Memory B cell (primary cell): ENCODE measurements around the gene SNPH.
A peak's percentile ranks its signal among the peaks of the same experiment; 100 is the strongest.

Experiments used
- ATAC-seq: fragments of 150-1000 bp; cut with Tn5 transposase; 2 replicates; pipeline ENCODE4 v1.10.0; 2021; ENCODE audit warnings: low read depth, mild to moderate bottlenecking, moderate library complexity
- DNase-seq, 2 donors: peaks; one replicate each; pipeline ENCODE4 v3.0.0; 2022; ENCODE audit warnings: low spot score in 2 of 2
- H3K27ac Mint-ChIP-seq: one replicate; pipeline ENCODE4 v1.8.0; 2022; ENCODE audit warnings: mild to moderate bottlenecking, moderate library complexity, mixed read lengths
- H3K27me3 Mint-ChIP-seq: one replicate; pipeline ENCODE4 v1.8.0; 2022; ENCODE audit warnings: mixed read lengths
- H3K36me3 Mint-ChIP-seq: one replicate; pipeline ENCODE4 v1.8.0; 2022; ENCODE audit warnings: mild to moderate bottlenecking, mixed read lengths
- H3K4me1 Mint-ChIP-seq: one replicate; pipeline ENCODE4 v1.8.0; 2022; ENCODE audit warnings: mixed read lengths
- H3K4me3 Mint-ChIP-seq: one replicate; pipeline ENCODE4 v1.8.0; 2022; ENCODE audit warnings: mild to moderate bottlenecking, moderate library complexity, mixed read lengths
- H3K9me3 Mint-ChIP-seq: one replicate; pipeline ENCODE4 v1.8.0; 2022; ENCODE audit warnings: mixed read lengths

The SNPH gene

DNA sequence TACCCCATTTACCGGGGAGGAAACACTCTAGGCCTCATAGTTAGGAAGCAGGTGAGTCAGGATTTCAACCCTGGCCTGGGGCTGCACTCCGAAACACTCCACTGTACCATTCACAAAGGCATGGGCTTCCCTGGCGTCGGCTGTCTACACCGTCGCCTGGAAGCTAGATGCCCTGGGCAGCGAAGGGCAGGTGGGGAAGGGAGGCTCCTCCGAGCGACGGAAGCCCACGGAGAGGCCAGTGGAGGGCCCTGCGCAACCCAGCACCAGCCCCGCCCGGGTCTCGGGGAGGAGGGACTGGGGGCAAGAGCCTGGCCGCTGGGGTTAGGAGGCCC is 46.8 kb downstream of the SNPH start:
- Mint-ChIP-seq H3K36me3 (no peaks in the 10 kb centered on the region), H3K27ac (no peak overlapping the region), H3K4me3 (no peak overlapping the region), H3K4me1 (peaks cover 6% of the 10 kb centered on the region), H3K9me3 (no peaks in the 10 kb centered on the region), H3K27me3 (peaks cover 1% of the 10 kb centered on the region)
- no peak for ATAC-seq
- no peak for DNase-seq

GRCh38 chr20:1313236-1313964 is 47.3 kb downstream of the SNPH start:
- ATAC-seq: peak; percentile 73
- Mint-ChIP-seq H3K4me1 (peaks cover 6% of the 10 kb centered on the region), H3K9me3 (no peaks in the 10 kb centered on the region)

GRCh38 chr20:1315804-1316203 is 49.7 kb downstream of the SNPH start:
- ATAC-seq: no peak
- H3K36me3 Mint-ChIP-seq: no peaks in the 10 kb centered on the region
- H3K4me3 Mint-ChIP-seq: no peak overlapping the region
- no peak for DNase-seq
- no peaks in the 10 kb centered on the region for H3K9me3 Mint-ChIP-seq
- peaks cover 6% of the 10 kb centered on the region for H3K4me1 Mint-ChIP-seq
- peaks cover 1% of the 10 kb centered on the region for H3K27me3 Mint-ChIP-seq
- no peak overlapping the region for H3K27ac Mint-ChIP-seq

More at GRCh38 chr20:1313236-1313964, 47.3 kb downstream of the SNPH start:
- Mint-ChIP-seq H3K4me3 (no peak overlapping the region), H3K27me3 (peaks cover 1% of the 10 kb centered on the region), H3K36me3 (no peaks in the 10 kb centered on the region), H3K27ac (no peak overlapping the region)
- DNase-seq: peak; percentile 60 to 72

DNA sequence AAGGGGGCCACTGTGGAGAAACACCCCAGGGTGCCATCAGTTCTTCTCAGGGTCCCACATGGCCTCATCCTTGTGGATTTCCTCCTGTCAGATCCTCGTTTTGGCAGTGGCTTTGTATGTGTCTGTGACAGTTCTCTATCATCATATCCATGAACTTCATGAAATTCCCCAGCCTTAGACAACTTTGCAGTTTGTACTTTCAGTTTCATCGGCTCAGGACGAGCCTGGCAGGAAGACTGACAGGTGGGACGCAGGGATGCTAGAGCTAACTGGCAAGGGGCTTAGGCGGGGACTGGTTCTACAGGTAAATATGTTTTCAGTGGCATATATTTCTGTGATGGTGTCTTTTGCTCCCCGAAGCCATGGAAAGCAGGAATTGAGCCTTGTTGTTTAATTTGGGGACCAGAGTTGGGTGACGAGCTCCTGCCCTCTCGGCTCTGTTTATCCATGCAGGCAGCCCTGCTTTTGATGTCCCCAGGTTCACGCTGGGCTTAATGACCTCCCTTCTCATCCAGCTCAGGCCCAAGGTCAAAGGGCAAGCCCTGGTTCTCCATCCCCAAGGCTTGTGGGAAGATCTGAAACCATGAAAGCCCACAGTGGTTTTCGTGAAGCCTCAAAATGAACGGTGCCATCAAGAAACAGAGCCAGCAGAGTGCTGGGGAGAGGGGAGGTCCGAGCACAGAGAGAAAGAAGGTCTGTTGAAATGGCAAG is 51.6 kb downstream of the SNPH start:
- ATAC-seq: no peak
- Mint-ChIP-seq H3K36me3 (no peaks in the 10 kb centered on the region), H3K9me3 (no peaks in the 10 kb centered on the region), H3K4me1 (peaks cover 2% of the 10 kb centered on the region), H3K27me3 (peaks cover 1% of the 10 kb centered on the region), H3K27ac (peak overlapping the region; percentile 17), H3K4me3 (no peak overlapping the region)
- no peak for DNase-seq

DNA sequence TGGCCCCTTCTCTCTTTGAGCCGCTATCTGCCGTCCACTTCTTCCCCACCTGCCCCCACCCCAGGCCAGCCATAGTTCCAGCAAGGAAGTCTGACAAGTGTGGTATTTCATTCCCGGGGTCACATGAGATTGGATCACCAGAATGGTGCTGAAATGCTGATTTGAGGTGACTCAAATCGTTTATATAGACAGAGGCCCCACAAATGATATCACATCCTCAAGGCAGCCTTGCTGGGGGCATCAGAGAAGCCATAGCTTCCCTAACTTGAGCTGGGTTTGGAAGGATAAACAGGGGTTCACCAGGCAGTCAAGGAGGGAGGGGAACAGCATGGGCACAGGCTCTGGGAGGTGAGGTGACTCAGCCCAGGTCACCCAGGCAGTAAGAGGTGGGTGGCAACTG is 53.0 kb downstream of the SNPH start:
- no peak for ATAC-seq
- Mint-ChIP-seq H3K4me3 (no peak overlapping the region), H3K4me1 (no peaks in the 10 kb centered on the region), H3K27ac (no peak overlapping the region), H3K36me3 (no peaks in the 10 kb centered on the region), H3K27me3 (no peaks in the 10 kb centered on the region), H3K9me3 (no peaks in the 10 kb centered on the region)
- DNase-seq: no peak

DNA sequence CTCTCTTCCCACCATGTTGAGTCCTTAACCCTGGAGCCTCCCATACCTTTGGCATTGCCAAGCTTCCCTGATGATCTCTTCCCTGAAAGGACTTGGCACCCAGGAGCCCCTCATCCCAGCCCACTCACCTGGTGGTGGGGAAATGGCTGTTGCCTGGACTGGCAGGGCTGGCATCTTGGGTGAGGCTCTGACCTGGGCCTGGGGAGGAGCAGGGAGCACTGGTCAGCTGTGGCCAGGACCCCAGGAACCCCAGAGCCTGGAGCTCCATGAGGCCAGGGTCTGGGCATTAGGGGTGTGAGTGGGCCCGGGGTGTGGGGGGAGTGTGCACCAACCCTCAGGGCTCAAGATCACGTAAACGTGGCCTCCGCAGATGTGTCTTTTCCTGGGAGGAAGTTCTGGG is 53.4 kb downstream of the SNPH start:
- H3K4me3 Mint-ChIP-seq: no peak overlapping the region
- ATAC-seq (no peak), DNase-seq (no peak)
- no peak overlapping the region for H3K27ac Mint-ChIP-seq
- no peaks in the 10 kb centered on the region for H3K4me1 Mint-ChIP-seq
- no peaks in the 10 kb centered on the region for H3K27me3 Mint-ChIP-seq
- no peaks in the 10 kb centered on the region for H3K36me3 Mint-ChIP-seq
- H3K9me3 Mint-ChIP-seq: no peaks in the 10 kb centered on the region

DNA sequence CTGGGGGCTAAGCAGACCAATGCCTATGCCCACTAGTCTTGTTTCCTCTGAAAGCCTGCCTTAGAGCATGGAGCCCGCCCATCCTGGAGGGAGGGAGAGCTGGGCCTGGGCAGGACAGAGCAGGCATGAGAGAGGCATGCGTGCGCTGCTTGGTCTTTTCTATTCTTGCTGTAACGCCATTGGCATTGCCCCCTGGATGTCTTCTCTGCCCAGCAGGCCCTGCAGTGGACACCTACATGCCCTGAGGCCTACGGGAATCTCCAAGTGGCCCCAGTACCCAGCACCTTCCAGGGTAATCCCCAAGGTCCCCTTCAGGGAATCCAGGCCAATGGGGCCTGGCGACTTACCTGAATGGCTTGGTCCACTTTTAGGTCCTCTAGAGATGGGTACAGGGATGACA is 53.9 kb downstream of the SNPH start:
- Mint-ChIP-seq H3K9me3 (no peaks in the 10 kb centered on the region), H3K27me3 (no peaks in the 10 kb centered on the region), H3K4me1 (no peaks in the 10 kb centered on the region), H3K36me3 (no peaks in the 10 kb centered on the region), H3K27ac (no peak overlapping the region), H3K4me3 (no peak overlapping the region)
- ATAC-seq (no peak), DNase-seq (no peak)

GRCh38 chr20:1320902-1321653 is 55.0 kb downstream of the SNPH start:
- ATAC-seq (no peak), DNase-seq (no peak)
- Mint-ChIP-seq H3K27me3 (no peaks in the 10 kb centered on the region), H3K27ac (no peak overlapping the region), H3K9me3 (no peaks in the 10 kb centered on the region), H3K4me3 (no peak overlapping the region), H3K4me1 (no peaks in the 10 kb centered on the region), H3K36me3 (no peaks in the 10 kb centered on the region)

DNA sequence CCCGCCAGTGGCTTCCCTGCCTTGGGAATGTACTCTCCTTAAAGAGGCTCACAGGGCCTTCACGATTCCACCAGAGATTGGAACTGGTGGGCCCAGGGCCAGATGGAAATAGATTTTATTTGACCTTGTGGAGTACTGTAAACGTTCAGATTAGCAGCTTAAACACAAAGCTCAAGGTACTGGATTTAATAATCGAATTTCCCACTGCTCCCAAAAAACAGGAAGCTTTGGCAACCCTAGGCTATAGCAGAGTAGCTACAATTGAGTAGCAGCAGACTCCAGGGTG is 55.5 kb downstream of the SNPH start:
- Mint-ChIP-seq H3K4me3 (no peak overlapping the region), H3K9me3 (no peaks in the 10 kb centered on the region), H3K27me3 (no peaks in the 10 kb centered on the region), H3K36me3 (no peaks in the 10 kb centered on the region), H3K4me1 (no peaks in the 10 kb centered on the region), H3K27ac (no peak overlapping the region)
- no peak for DNase-seq
- no peak for ATAC-seq

GRCh38 chr20:1322511-1323245 is 56.6 kb downstream of the SNPH start:
- DNase-seq: no peak
- H3K4me3 Mint-ChIP-seq: no peak overlapping the region
- H3K9me3 Mint-ChIP-seq: no peaks in the 10 kb centered on the region
- H3K27me3 Mint-ChIP-seq: no peaks in the 10 kb centered on the region
- ATAC-seq: no peak
- H3K27ac Mint-ChIP-seq: peak overlapping the region; percentile 58
- H3K36me3 Mint-ChIP-seq: no peaks in the 10 kb centered on the region
- peaks cover 4% of the 10 kb centered on the region for H3K4me1 Mint-ChIP-seq

GRCh38 chr20:1323256-1323655 is 57.2 kb downstream of the SNPH start:
- Mint-ChIP-seq H3K4me1 (peaks cover 9% of the 10 kb centered on the region), H3K36me3 (no peaks in the 10 kb centered on the region), H3K27ac (peak overlapping the region; percentile 58), H3K27me3 (no peaks in the 10 kb centered on the region), H3K9me3 (no peaks in the 10 kb centered on the region), H3K4me3 (no peak overlapping the region)
- DNase-seq: no peak
- no peak for ATAC-seq

DNA sequence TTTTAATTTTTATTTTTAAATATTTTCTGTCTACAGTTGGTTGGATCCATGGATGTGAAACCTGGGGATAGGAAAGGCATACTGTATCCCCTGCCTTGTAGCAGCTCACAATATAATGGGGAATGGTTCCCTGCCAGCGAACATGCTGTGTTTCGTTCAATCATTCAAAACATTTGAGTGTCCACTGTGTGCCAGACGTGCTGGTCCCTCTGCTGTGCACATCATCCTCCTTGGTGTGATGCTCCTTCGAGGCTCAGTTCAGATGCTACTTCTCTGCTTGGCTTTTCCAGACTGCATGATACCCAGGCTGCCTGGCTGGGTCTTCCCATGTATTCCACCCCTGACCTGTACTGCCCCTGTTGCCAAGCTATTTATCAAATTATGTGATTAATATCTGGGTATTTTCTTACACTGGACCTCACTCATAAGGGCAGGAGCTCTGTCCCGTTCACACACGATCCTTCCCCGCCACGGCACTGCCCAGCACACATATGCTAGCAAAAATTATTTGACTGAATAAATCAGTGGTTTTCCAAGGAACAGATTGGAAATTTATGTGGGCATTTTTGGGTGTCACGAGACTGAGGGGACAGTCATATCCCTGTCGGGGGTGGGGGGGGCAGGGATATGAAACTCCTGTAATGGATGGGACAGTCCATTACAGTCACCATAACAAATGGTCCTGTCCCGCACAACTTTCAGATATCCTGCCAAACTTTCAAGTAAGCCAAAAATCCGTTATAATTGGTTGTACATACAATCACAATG is 57.9 kb downstream of the SNPH start:
- H3K27me3 Mint-ChIP-seq: no peaks in the 10 kb centered on the region
- DNase-seq: no peak
- no peaks in the 10 kb centered on the region for H3K36me3 Mint-ChIP-seq
- H3K4me3 Mint-ChIP-seq: no peak overlapping the region
- no peak for ATAC-seq
- peaks cover 9% of the 10 kb centered on the region for H3K4me1 Mint-ChIP-seq
- no peaks in the 10 kb centered on the region for H3K9me3 Mint-ChIP-seq
- H3K27ac Mint-ChIP-seq: no peak overlapping the region

DNA sequence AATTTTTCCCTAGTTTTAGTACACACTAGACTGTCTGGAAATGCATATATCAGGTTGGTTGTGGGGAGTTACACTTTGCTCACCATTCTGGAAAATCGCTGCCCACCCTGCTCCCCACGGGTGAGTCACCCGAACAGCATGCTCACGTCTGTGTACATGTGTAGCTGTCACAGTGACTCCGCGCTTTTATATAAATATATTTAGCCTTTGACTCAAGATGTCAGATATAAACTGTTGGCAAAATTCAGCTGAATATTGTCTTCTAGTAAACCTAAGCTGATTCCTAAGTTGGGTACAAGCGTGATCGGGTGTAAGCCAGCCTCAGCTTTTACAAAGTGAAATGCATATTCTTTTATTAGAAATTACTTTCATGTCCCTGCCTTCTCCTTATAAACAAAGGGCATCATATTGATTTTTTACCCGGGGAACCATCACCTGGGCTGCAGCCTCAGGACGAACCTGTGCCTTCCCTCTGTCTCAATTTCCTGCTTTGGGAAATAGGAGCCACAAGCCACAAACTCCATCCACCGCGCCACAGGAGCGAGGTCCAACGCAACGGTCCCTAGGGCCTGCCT is 58.6 kb downstream of the SNPH start:
- no peaks in the 10 kb centered on the region for H3K36me3 Mint-ChIP-seq
- ATAC-seq (no peak), DNase-seq (peak in 1 of 2 donors; percentile 17)
- peaks cover 14% of the 10 kb centered on the region for H3K4me1 Mint-ChIP-seq
- H3K27me3 Mint-ChIP-seq: no peaks in the 10 kb centered on the region
- no peaks in the 10 kb centered on the region for H3K9me3 Mint-ChIP-seq
- H3K4me3 Mint-ChIP-seq: no peak overlapping the region
- no peak overlapping the region for H3K27ac Mint-ChIP-seq
